Trophoblast cell (in vitro differentiated cells and primary cell): ENCODE measurements around the gene FGD3.

Experiments
- DNase-seq, 2 donors: peaks; one replicate each; pipeline ENCODE4 v3.0.0-alpha.2; 2016
- H2AFZ ChIP-seq: 2 replicates; pipeline ENCODE4 v1.6.1; 2013; ENCODE audit warnings: low read length, moderate library complexity, mild to moderate bottlenecking; ENCODE audit not compliant: insufficient read depth, poor library complexity
- H2AK5ac ChIP-seq: 2 replicates; pipeline ENCODE4 v1.6.1; 2013; ENCODE audit warnings: mild to moderate bottlenecking, low read length
- H2BK120ac ChIP-seq: 2 replicates; pipeline ENCODE4 v1.6.1; 2013; ENCODE audit warnings: low read length, mild to moderate bottlenecking, moderate library complexity; ENCODE audit not compliant: insufficient read depth, poor library complexity
- H2BK12ac ChIP-seq: 2 replicates; pipeline ENCODE4 v1.6.1; 2013; ENCODE audit warnings: mild to moderate bottlenecking, low read length, moderate library complexity
- H2BK5ac ChIP-seq: 2 replicates; pipeline ENCODE4 v1.6.1; 2013; ENCODE audit warnings: low read length, low read depth, moderate library complexity, mild to moderate bottlenecking; ENCODE audit not compliant: poor library complexity
- H3K14ac ChIP-seq: 2 replicates; pipeline ENCODE4 v1.6.1; 2013; ENCODE audit warnings: mild to moderate bottlenecking, low read length
- H3K18ac ChIP-seq: 2 replicates; pipeline ENCODE4 v1.6.1; 2013; ENCODE audit warnings: mild to moderate bottlenecking, low read length
- H3K23ac ChIP-seq: 2 replicates; pipeline ENCODE4 v1.6.1; 2013; ENCODE audit warnings: low read length
- H3K27ac ChIP-seq: 2 replicates; pipeline ENCODE4 v1.5.1; 2013; ENCODE audit warnings: low read depth, mild to moderate bottlenecking, inconsistent platforms, low read length, moderate library complexity
- H3K27me3 ChIP-seq: 2 replicates; pipeline ENCODE4 v1.6.1; 2013; ENCODE audit warnings: inconsistent platforms, mild to moderate bottlenecking, low read length, moderate library complexity; ENCODE audit not compliant: insufficient read depth
- H3K36me3 ChIP-seq, 2 experiments: 1 replicate in 1 of 2; 2 replicates in 1 of 2; pipeline ENCODE4 v1.6.1; 2013; ENCODE audit warnings: low read length in 2 of 2, mild to moderate bottlenecking in 2 of 2, moderate library complexity in 1 of 2; ENCODE audit not compliant: insufficient read depth in 2 of 2, control insufficient read depth in 1 of 2
- H3K4ac ChIP-seq: 2 replicates; pipeline ENCODE4 v1.6.1; 2013; ENCODE audit warnings: low read depth, mild to moderate bottlenecking, low read length, moderate library complexity
- H3K4me1 ChIP-seq, 2 experiments: 1 replicate in 1 of 2; 2 replicates in 1 of 2; pipeline ENCODE4 v1.6.1; 2013; ENCODE audit warnings: low read length in 2 of 2, mild to moderate bottlenecking in 2 of 2, moderate library complexity in 1 of 2; ENCODE audit not compliant: insufficient read depth in 2 of 2, control insufficient read depth in 1 of 2
- H3K4me2 ChIP-seq: 2 replicates; pipeline ENCODE4 v1.6.1; 2013; ENCODE audit warnings: inconsistent platforms, mild to moderate bottlenecking, low read length, moderate library complexity
- H3K4me3 ChIP-seq: 2 replicates; pipeline ENCODE4 v1.5.1; 2013; ENCODE audit warnings: mild to moderate bottlenecking, low read depth, low read length, inconsistent platforms
- H3K79me1 ChIP-seq: one replicate; pipeline ENCODE4 v1.6.1; 2013; ENCODE audit warnings: low read length
- H3K79me2 ChIP-seq: 2 replicates; pipeline ENCODE4 v1.6.1; 2013; ENCODE audit warnings: low read length, mild to moderate bottlenecking; ENCODE audit not compliant: control insufficient read depth, insufficient read depth, poor library complexity
- H3K9ac ChIP-seq: 2 replicates; pipeline ENCODE4 v1.6.1; 2013; ENCODE audit warnings: mild to moderate bottlenecking, low read length
- H3K9me3 ChIP-seq: 2 replicates; pipeline ENCODE4 v1.6.1; 2013; ENCODE audit warnings: low read depth, mild to moderate bottlenecking, control low read depth, inconsistent platforms, low read length; ENCODE audit not compliant: insufficient read depth
- H4K12ac ChIP-seq: 2 replicates; pipeline ENCODE4 v1.6.1; 2013; ENCODE audit warnings: low read depth, mild to moderate bottlenecking, low read length, moderate library complexity
- H4K8ac ChIP-seq: 2 replicates; pipeline ENCODE4 v1.6.1; 2013; ENCODE audit warnings: low read depth, mild to moderate bottlenecking, low read length, moderate library complexity
- H4K91ac ChIP-seq: one replicate; pipeline ENCODE4 v1.6.1; 2013; ENCODE audit warnings: low read depth, mild to moderate bottlenecking, low read length, moderate library complexity
- WGBS: extraction: QIAGEN DNeasy Blood & Tissue Kit; methylation state at CpG from one replicate; pipeline ENCODE4 v1.1.7; 2013; ENCODE audit warnings: missing lambda C conversion rate; ENCODE audit not compliant: insufficient read length, insufficient coverage; ENCODE audit errors: extremely low coverage; 5-methylcytosine and 5-hydroxymethylcytosine counted together

FGD3 gene

DNA sequence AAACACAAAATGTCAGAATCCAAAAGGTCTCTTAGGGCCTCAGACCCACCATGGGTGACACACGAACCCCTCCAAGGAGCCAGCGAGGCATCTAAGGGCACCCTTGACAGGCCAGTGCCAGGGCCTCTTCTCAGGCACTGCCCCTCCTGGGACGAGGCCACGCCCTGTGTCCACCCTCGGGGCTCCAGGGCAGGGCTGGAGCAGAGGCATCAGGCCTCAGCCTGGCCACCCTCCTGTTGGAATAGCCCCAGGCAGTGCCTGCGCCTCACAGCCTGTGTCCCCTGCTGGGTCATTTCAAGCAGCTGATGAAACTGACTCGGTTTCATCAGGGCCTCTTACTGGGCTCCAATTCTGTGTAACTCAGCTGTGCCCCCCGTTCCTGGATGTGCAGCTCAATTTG is 78.4 kb downstream of the FGD3 start:
- Histone ChIP-seq H3K79me2 (no peaks in the 10 kb centered on the region), H3K14ac (no peak overlapping the region), H4K12ac (no peak overlapping the region), H4K91ac (no peak overlapping the region), H3K9me3 (no peaks in the 10 kb centered on the region), H3K18ac (no peak overlapping the region), H2AFZ (no peak overlapping the region), H4K8ac (no peak overlapping the region), H3K36me3 (no peaks in the 10 kb centered on the region), H3K79me1 (no peaks in the 10 kb centered on the region), H2AK5ac (no peak overlapping the region), H3K23ac (no peak overlapping the region), H3K4me3 (no peak overlapping the region), H2BK120ac (no peak overlapping the region), H3K4me2 (no peak overlapping the region), H3K27ac (no peak overlapping the region), H3K4me1 (no peaks in the 10 kb centered on the region), H2BK12ac (no peak overlapping the region), H3K9ac (no peak overlapping the region), H2BK5ac (no peak overlapping the region), H3K27me3 (no peaks in the 10 kb centered on the region), H3K4ac (no peak overlapping the region)
- DNase-seq, result no peak
- no CpG with 5 or more reads among the region's 8 CpGs for WGBS

GRCh38 chr9:93026640-93027039 is 79.3 kb downstream of the FGD3 start:
- no peak for DNase-seq
- no CpG with 5 or more reads among the region's 7 CpGs for WGBS

DNA sequence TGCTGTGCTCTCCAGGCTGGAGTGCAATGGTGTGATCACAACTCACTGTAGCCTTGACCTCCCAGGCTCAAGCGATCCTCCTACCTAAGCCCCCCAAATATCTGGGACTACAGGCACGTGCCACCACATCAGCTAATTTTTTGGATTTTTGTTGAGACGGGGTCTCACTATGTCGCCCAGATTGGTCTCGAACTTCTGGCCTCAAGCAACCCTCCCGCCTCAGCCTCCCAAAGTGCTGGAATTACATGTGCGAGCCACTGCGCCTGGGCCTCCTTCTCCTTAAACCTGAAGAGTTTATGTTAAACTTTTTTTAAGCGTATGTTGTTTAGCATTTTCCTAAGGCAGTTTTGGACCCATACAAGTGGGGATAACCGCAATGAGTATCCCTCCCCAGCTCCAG is 80.4 kb downstream of the FGD3 start:
- Histone ChIP-seq H3K4me3 (no peak overlapping the region), H4K8ac (no peak overlapping the region), H3K23ac (no peak overlapping the region), H3K36me3 (no peaks in the 10 kb centered on the region), H2AK5ac (no peak overlapping the region), H3K4me2 (no peak overlapping the region), H3K9me3 (peaks cover 1% of the 10 kb centered on the region), H2BK120ac (no peak overlapping the region), H3K4ac (no peak overlapping the region), H3K18ac (no peak overlapping the region), H2BK5ac (no peak overlapping the region), H4K91ac (no peak overlapping the region), H3K27me3 (no peaks in the 10 kb centered on the region), H3K79me1 (no peaks in the 10 kb centered on the region), H3K79me2 (no peaks in the 10 kb centered on the region), H3K4me1 (no peaks in the 10 kb centered on the region), H4K12ac (no peak overlapping the region), H3K9ac (no peak overlapping the region), H3K27ac (no peak overlapping the region), H2BK12ac (no peak overlapping the region), H3K14ac (no peak overlapping the region), H2AFZ (no peak overlapping the region)
- no peak for DNase-seq
- no CpG with 5 or more reads among the region's 10 CpGs for WGBS

More at GRCh38 chr9:93026640-93027039, 79.3 kb downstream of the FGD3 start:
- H3K4me1 ChIP-seq, result no peaks in the 10 kb centered on the region
- no peak overlapping the region for H4K12ac ChIP-seq
- H3K23ac ChIP-seq, result no peak overlapping the region
- no peak overlapping the region for H3K4me3 ChIP-seq
- no peak overlapping the region for H2AFZ ChIP-seq
- no peak overlapping the region for H3K14ac ChIP-seq
- no peak overlapping the region for H4K91ac ChIP-seq
- H3K27me3 ChIP-seq, result no peaks in the 10 kb centered on the region
- no peak overlapping the region for H3K9ac ChIP-seq
- no peak overlapping the region for H2BK5ac ChIP-seq
- no peak overlapping the region for H2AK5ac ChIP-seq
- H2BK120ac ChIP-seq, result no peak overlapping the region
- H3K18ac ChIP-seq, result no peak overlapping the region
- no peak overlapping the region for H3K4me2 ChIP-seq
- no peaks in the 10 kb centered on the region for H3K9me3 ChIP-seq
- no peak overlapping the region for H3K27ac ChIP-seq
- H3K79me1 ChIP-seq, result no peaks in the 10 kb centered on the region
- no peak overlapping the region for H4K8ac ChIP-seq
- no peaks in the 10 kb centered on the region for H3K79me2 ChIP-seq
- no peak overlapping the region for H3K4ac ChIP-seq
- H3K36me3 ChIP-seq, result no peaks in the 10 kb centered on the region
- no peak overlapping the region for H2BK12ac ChIP-seq

DNA sequence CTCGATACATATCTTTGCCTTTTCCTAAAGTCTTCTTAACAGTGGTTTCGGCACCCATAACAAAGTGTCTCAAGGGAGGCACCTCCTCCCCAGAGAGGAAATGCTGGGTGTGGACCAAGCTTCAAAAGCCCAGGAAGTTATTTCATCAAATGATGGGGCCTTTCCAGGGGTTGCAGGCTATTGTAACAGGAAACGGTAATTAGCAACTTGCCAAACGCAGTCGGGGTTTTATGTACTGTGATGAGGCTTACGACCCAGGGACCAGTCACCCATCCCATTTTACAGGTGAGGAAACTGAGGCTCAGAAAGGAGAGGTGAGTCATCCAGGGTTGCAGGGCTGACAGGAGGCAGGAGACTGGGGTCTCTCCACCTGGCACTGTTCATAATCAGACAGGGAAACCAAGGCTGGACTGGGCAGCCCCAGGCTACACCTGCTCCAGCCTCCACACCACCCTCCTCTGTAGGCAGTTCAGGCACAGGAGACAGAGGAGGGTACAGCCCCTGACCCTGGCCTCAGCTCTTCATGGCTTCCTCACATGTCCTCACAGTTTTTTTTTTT is 81.2 kb downstream of the FGD3 start:
- no peak for DNase-seq
- H3K14ac ChIP-seq, result no peak overlapping the region
- H4K91ac ChIP-seq, result no peak overlapping the region
- H2AFZ ChIP-seq, result no peak overlapping the region
- H3K23ac ChIP-seq, result no peak overlapping the region
- no peaks in the 10 kb centered on the region for H3K4me1 ChIP-seq
- no peak overlapping the region for H4K8ac ChIP-seq
- H2AK5ac ChIP-seq, result no peak overlapping the region
- H3K27me3 ChIP-seq, result no peaks in the 10 kb centered on the region
- H3K79me1 ChIP-seq, result no peaks in the 10 kb centered on the region
- no peak overlapping the region for H3K18ac ChIP-seq
- peaks cover 1% of the 10 kb centered on the region for H3K9me3 ChIP-seq
- no peak overlapping the region for H2BK5ac ChIP-seq
- no peak overlapping the region for H4K12ac ChIP-seq
- H3K36me3 ChIP-seq, result no peaks in the 10 kb centered on the region
- no peak overlapping the region for H3K4me3 ChIP-seq
- no peak overlapping the region for H3K4ac ChIP-seq
- no peaks in the 10 kb centered on the region for H3K79me2 ChIP-seq
- H3K9ac ChIP-seq, result no peak overlapping the region
- H2BK12ac ChIP-seq, result no peak overlapping the region
- no peak overlapping the region for H2BK120ac ChIP-seq
- no CpG with 5 or more reads among the region's 6 CpGs for WGBS
- no peak overlapping the region for H3K4me2 ChIP-seq
- no peak overlapping the region for H3K27ac ChIP-seq
